SK-N-SH (cell line): ENCODE results near the gene ARTN. TPM values are rescaled to one million over a fixed set of nuclear protein-coding genes. Genes with fewer than 3 reads are reported as not detected.

Source experiments
- CTCF ChIA-PET: fragments of 300-600, 350-600 bp; formaldehyde crosslinking; extraction: SDS; loops from one replicate; lab custom pipeline; 2021; lab: Yijun Ruan, JAX
- POLR2A ChIA-PET: fragments of 350-600 bp; sonication (Branson Sonifier 250); formaldehyde crosslinking; extraction: SDS; loops from one replicate; lab custom pipeline; 2020; ENCODE audit warnings: antibody characterized with exemption, inconsistent platforms; lab: Yijun Ruan, JAX
- DNase-seq: peaks from one replicate; pipeline ENCODE4 v3.0.0; 2012
- H2AFZ ChIP-seq: fragments of 200-600 bp; sonication (generic); 2 replicates; pipeline ENCODE4 v1.8.1; 2016; ENCODE audit warnings: antibody characterized with exemption, mild to moderate bottlenecking, low read depth
- H3F3A ChIP-seq: fragments of 200-600 bp; sonication (generic); replicated peaks from 2 replicates; pipeline ENCODE3; 2016; ENCODE audit warnings: antibody characterized with exemption, mild to moderate bottlenecking; ENCODE audit not compliant: insufficient read depth
- H3K27ac ChIP-seq, 2 experiments: fragments of 200-500 bp in 1 of 2; fragments of 200-600 bp in 1 of 2; sonication (Bioruptor generic) in 1 of 2; sonication (generic), shearing (Covaris generic) in 1 of 2; 2 replicates each; pipeline versions ENCODE4 v1.5.1 to v1.6.1; 2014 to 2016; ENCODE audit warnings: low read depth in 2 of 2, inconsistent platforms in 1 of 2, low read length in 1 of 2, mild to moderate bottlenecking in 1 of 2, mixed read lengths in 1 of 2
- H3K27me3 ChIP-seq: fragments of 200-600 bp; sonication (generic), shearing (Covaris generic); 2 replicates; pipeline ENCODE4 v1.6.1; 2016; ENCODE audit warnings: mixed run types; ENCODE audit not compliant: insufficient read depth
- H3K36me3 ChIP-seq, 2 experiments: fragments of 200-500 bp in 1 of 2; fragments of 200-600 bp in 1 of 2; sonication (Bioruptor generic) in 1 of 2; sonication (generic) in 1 of 2; replicated peaks in 1 of 2; 2 replicates each; pipeline versions ENCODE3 to v1.5.1; 2014 to 2016; ENCODE audit warnings: low read length in 1 of 2, mild to moderate bottlenecking in 1 of 2; ENCODE audit not compliant: insufficient read depth in 2 of 2, control insufficient read depth in 1 of 2
- H3K4me1 ChIP-seq, 2 experiments: fragments of 200-500 bp in 1 of 2; fragments of 200-600 bp in 1 of 2; sonication (Bioruptor generic) in 1 of 2; sonication (generic), shearing (Covaris generic) in 1 of 2; 2 replicates each; pipeline versions ENCODE4 v1.5.1 to v1.6.1; 2014 to 2016; ENCODE audit warnings: low read depth in 1 of 2, low read length in 1 of 2, mixed run types in 1 of 2; ENCODE audit not compliant: insufficient read depth in 2 of 2, control insufficient read depth in 1 of 2
- H3K4me2 ChIP-seq: fragments of 200-600 bp; sonication (generic), shearing (Covaris generic); 2 replicates; pipeline ENCODE4 v1.6.1; 2017; ENCODE audit warnings: mixed run types
- H3K4me3 ChIP-seq, 2 experiments: fragments of 200-500 bp in 1 of 2; fragments of 200-600 bp in 1 of 2; sonication (Bioruptor generic) in 1 of 2; sonication (generic), shearing (Covaris generic) in 1 of 2; 2 replicates each; pipeline versions ENCODE4 v1.5.1 to v1.8.1; 2014 to 2016; ENCODE audit warnings: low read depth in 2 of 2, inconsistent platforms in 1 of 2, low read length in 1 of 2, mild to moderate bottlenecking in 1 of 2, mixed read lengths in 1 of 2, moderate library complexity in 1 of 2
- H3K79me2 ChIP-seq: fragments of 200-600 bp; sonication (generic); 2 replicates; pipeline ENCODE4 v1.8.1; 2017; ENCODE audit warnings: mild to moderate bottlenecking; ENCODE audit not compliant: insufficient read depth
- H3K9ac ChIP-seq: fragments of 200-600 bp; sonication (generic); 2 replicates; pipeline ENCODE4 v1.6.1; 2017; ENCODE audit warnings: mixed run types
- H3K9me2 ChIP-seq: fragments of 200-600 bp; sonication (generic); 2 replicates; pipeline ENCODE4 v1.6.1; 2017; ENCODE audit warnings: mixed run types
- H3K9me3 ChIP-seq: fragments of 200-600 bp; sonication (generic); 2 replicates; pipeline ENCODE4 v1.6.1; 2017; ENCODE audit warnings: mixed run types, mild to moderate bottlenecking, moderate library complexity
- H4K20me1 ChIP-seq: fragments of 200-600 bp; sonication (generic); 2 replicates; pipeline ENCODE4 v1.6.1; 2017; ENCODE audit warnings: mild to moderate bottlenecking, mixed run types; ENCODE audit not compliant: insufficient read depth
- CHD2 ChIP-seq: fragments of 150-350 bp; IDR thresholded peaks from 2 replicates; pipeline ENCODE4 v1.6.1; 2018; ENCODE audit warnings: low read length; ENCODE audit not compliant: partially characterized antibody
- GATA2 ChIP-seq: sonication (generic); formaldehyde crosslinking; IDR thresholded peaks from 2 replicates; pipeline ENCODE4 v1.5.0; 2020; ENCODE audit warnings: mild to moderate bottlenecking, missing genetic modification reagents
- JUND ChIP-seq: IDR thresholded peaks from 2 replicates; pipeline ENCODE4 v1.4.0; 2012
- RAD21 ChIP-seq: IDR thresholded peaks from 2 replicates; pipeline ENCODE4 v1.6.1; 2012; ENCODE audit warnings: mild to moderate bottlenecking, low read length
- SMC3 ChIP-seq: IDR thresholded peaks from 2 replicates; pipeline ENCODE4 v1.6.1; 2012; ENCODE audit warnings: low read depth, low read length, improper control_type of control experiment
- TEAD4 ChIP-seq: IDR thresholded peaks from 2 replicates; pipeline ENCODE4 v1.4.0; 2012; ENCODE audit warnings: mild to moderate bottlenecking, borderline replicate concordance; ENCODE audit not compliant: insufficient read depth
- WGBS: methylation state at CpG from one replicate; pipeline ENCODE4 v1.1.6; 2017; ENCODE audit warnings: low lambda C conversion rate; 5-methylcytosine and 5-hydroxymethylcytosine counted together
- polyA plus RNA-seq, 3 experiments: library from polyadenylated mRNA; depleted of rRNA; stranded (reverse); fragments of >200 nt; gene quantifications; 2 replicates each; pipeline ENCODE4 v1.2.3, GENCODE V29; 2012
- TF ChIP-seq, protein P1 (sequence below): fragments of 150-350 bp; IDR thresholded peaks from 2 replicates; pipeline ENCODE4 v1.6.1; 2016; ENCODE audit warnings: mild to moderate bottlenecking, low read depth, low read length
- TF ChIP-seq, protein P2 (sequence below): fragments of 200-600 bp; sonication (generic); IDR thresholded peaks from 2 replicates; pipeline ENCODE4 v1.6.1; 2017; ENCODE audit warnings: antibody characterized with exemption, mild to moderate bottlenecking, moderate library complexity

Gene ARTN
- polyA plus RNA-seq, 1 of the 3 experiments (the other 2 are of a cell fraction) = 0.69 TPM

DNA sequence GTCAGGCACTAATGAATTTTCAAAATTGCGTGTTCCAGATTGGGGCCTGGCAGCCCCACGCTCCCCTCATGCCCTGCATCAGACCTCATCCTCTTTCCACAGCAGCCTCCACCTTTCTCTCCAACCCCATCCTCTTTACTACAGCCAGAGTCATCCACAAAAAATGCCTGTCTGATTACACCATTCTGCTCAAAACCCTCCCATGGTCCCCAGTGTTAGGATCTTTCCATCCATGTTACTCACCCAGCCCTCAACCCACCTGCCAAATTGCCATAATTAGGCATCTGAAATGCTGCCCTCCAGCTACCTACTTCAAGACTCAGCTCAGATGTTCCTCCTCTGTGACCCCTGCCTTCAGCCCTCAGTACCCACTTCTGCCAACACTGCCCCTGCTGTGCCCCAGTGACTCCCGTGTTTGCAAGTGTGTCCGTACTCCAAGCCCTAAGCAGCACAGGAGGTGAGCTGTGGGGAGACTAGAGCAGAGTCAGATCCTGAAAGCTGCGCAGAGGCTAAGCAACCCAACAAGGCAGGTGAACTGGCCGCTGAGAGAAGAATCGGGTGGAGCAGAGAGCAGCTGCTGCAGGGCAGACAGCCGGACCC, 715 bp upstream of the ARTN start:
- Histone ChIP-seq H3F3A (no peaks in the 10 kb centered on the region), H3K27ac (no peak overlapping the region), H3K9me3 (no peaks in the 10 kb centered on the region), H3K36me3 (peaks cover 0 to 7% of the 10 kb centered on the region in 2 experiments), H3K9me2 (no peaks in the 10 kb centered on the region), H3K4me1 (peaks cover 0 to 10% of the 10 kb centered on the region in 2 experiments; a peak in 2 of 4 replicates), H3K27me3 (no peaks in the 10 kb centered on the region), H2AFZ (no peak overlapping the region), H3K4me3 (no peak overlapping the region), H3K9ac (no peak overlapping the region), H3K79me2 (no peaks in the 10 kb centered on the region), H4K20me1 (no peaks in the 10 kb centered on the region), H3K4me2 (no peak overlapping the region)
- CTCF ChIA-PET = interaction anchor here (0.7 to 15.4 kb wide), 5 partner anchors 14 to 402 kb away, joined by 3 to 533 read pairs (median 105); partner anchors contain the start of genes IPO13 and PTPRF
- TF ChIP-seq JUND (0 out of 2 replicates have a peak, but pooled peaks have one; percentile 13), GATA2 (CRISPR knock-in tag) (no peak), SMC3 (no peak)
- TF ChIP-seq, protein P1, sequence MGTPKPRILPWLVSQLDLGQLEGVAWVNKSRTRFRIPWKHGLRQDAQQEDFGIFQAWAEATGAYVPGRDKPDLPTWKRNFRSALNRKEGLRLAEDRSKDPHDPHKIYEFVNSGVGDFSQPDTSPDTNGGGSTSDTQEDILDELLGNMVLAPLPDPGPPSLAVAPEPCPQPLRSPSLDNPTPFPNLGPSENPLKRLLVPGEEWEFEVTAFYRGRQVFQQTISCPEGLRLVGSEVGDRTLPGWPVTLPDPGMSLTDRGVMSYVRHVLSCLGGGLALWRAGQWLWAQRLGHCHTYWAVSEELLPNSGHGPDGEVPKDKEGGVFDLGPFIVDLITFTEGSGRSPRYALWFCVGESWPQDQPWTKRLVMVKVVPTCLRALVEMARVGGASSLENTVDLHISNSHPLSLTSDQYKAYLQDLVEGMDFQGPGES = no peak
- POLR2A ChIA-PET = no interaction called here
- 93% methylated on average over 6 of the region's 8 CpGs for WGBS
- DNase-seq = no peak

DNA sequence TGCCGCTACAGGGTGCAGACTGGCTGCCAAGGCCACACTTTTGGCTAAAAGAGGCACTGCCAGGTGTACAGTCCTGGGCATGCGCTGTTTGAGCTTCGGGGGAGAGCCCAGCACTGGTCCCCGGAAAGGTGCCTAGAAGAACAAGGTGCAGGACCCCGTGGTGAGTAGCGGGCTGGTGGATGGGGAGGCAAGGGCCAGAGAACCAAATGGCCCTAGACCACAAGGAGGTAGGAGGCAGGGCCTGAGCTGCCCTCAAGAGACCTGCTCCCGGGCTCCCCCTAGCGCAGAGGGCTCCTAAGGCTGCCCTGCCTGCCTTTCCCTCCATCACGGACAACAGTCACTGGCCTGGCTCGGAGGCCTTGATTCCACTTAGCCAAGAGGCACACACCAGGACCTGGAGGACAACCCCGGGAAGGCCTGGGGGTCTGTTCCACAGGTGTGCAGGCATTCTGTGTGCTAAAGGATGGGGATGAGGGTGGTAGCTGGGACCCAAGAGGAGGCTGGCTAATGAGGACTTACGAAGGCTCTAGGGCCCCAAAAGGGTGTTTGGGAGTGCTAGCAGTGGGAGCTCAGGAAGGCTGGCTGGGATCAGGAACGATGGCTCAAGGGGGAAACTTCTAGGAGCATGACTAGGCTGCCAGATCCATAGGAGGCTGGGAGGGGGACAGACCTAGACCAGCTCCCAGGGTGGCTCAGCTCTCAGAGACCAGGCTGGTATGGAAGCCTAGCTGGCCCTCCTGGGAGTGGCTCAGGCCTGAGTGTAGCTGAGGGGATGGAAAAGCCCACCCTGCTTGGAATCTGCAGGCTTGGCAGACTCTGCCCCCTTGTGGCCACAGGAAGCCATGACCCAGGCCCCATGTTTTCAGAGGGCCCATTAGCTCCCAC, 742 bp downstream of the ARTN start:
- no peaks in the 10 kb centered on the region for H3K9me2 ChIP-seq
- CTCF ChIA-PET = interaction anchor here (0.6 to 15.4 kb wide), 90 partner anchors 10 to 1472 kb away, joined by 3 to 533 read pairs (median 5); partner anchors contain the start of genes CCDC24, DPH2, IPO13 and KDM4A
- no peak overlapping the region for H3K9ac ChIP-seq
- no peak overlapping the region for H3K4me2 ChIP-seq
- H3K9me3 ChIP-seq = no peaks in the 10 kb centered on the region
- no peaks in the 10 kb centered on the region for H3K27me3 ChIP-seq
- H3K27ac ChIP-seq = no peak overlapping the region
- no peaks in the 10 kb centered on the region for H3F3A ChIP-seq
- peak; percentile 96 for DNase-seq
- H4K20me1 ChIP-seq = no peaks in the 10 kb centered on the region
- TF ChIP-seq RAD21 (peak; percentile 92), TEAD4 (no peak), CHD2 (peak; percentile 44), SMC3 (peak; percentile 94)
- TF ChIP-seq, protein P2, sequence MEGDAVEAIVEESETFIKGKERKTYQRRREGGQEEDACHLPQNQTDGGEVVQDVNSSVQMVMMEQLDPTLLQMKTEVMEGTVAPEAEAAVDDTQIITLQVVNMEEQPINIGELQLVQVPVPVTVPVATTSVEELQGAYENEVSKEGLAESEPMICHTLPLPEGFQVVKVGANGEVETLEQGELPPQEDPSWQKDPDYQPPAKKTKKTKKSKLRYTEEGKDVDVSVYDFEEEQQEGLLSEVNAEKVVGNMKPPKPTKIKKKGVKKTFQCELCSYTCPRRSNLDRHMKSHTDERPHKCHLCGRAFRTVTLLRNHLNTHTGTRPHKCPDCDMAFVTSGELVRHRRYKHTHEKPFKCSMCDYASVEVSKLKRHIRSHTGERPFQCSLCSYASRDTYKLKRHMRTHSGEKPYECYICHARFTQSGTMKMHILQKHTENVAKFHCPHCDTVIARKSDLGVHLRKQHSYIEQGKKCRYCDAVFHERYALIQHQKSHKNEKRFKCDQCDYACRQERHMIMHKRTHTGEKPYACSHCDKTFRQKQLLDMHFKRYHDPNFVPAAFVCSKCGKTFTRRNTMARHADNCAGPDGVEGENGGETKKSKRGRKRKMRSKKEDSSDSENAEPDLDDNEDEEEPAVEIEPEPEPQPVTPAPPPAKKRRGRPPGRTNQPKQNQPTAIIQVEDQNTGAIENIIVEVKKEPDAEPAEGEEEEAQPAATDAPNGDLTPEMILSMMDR = peak; percentile 93
- no peak overlapping the region; a peak in 1 of 4 replicates for H3K4me3 ChIP-seq
- H3K36me3 ChIP-seq = peaks cover 0 to 4% of the 10 kb centered on the region in 2 experiments
- no peaks in the 10 kb centered on the region for H3K79me2 ChIP-seq
- H3K4me1 ChIP-seq = peaks cover 0 to 10% of the 10 kb centered on the region in 2 experiments; a peak in 2 of 4 replicates
- WGBS = 63% methylated on average over 8 of the region's 13 CpGs
- no peak overlapping the region for H2AFZ ChIP-seq
- POLR2A ChIA-PET = interaction anchor here (0.6 to 2.7 kb wide), 5 partner anchors 21 to 284 kb away, joined by 3 to 26 read pairs (median 4); partner anchors contain the start of genes KDM4A and ST3GAL3
